Cortex of kidney (tissue), 1 donor: ENCODE measurements around the gene ERCC4.
"Not testable (repeated sequence)": the region's sequence is repeated elsewhere in the genome, so short reads cannot be mapped to it uniquely, and the experiment has no call there.

Experiments used
- DNase-seq: peaks from one replicate; lab custom pipeline; 2025; lab: John Stamatoyannopoulos, UW

Gene ERCC4

GRCh38 chr16:13919683-13920509, at the start of gene ERCC4:
Gene ERCC4 (plus strand): TSS chr16:13920154. CDS start chr16:13920166, 12 bp downstream.
- DNase-seq, result peak; percentile 93

- DNase-seq, result no peak
Measured at GRCh38 chr16:13873835-13874438, 46.0 kb upstream of the ERCC4 start.

- DNase-seq, result no peak
Measured at GRCh38 chr16:13875614-13876284, 44.2 kb upstream of the ERCC4 start.

GRCh38 chr16:13883276-13883675, 36.7 kb upstream of the ERCC4 start:
- DNase-seq, result no peak

GRCh38 chr16:13883881-13884280, 36.1 kb upstream of the ERCC4 start:
- DNase-seq, result no peak

GRCh38 chr16:13885700-13886099, 34.3 kb upstream of the ERCC4 start:
- DNase-seq, result no peak

- DNase-seq, result no peak
Measured at GRCh38 chr16:13886608-13887007, 33.3 kb upstream of the ERCC4 start.

- DNase-seq, result not testable (repeated sequence)
Measured at GRCh38 chr16:13889323-13889722, 30.6 kb upstream of the ERCC4 start.

GRCh38 chr16:13892301-13892700, 27.7 kb upstream of the ERCC4 start:
- DNase-seq, result no peak

- DNase-seq, result no peak
Measured at GRCh38 chr16:13895516-13895915, 24.4 kb upstream of the ERCC4 start.

- DNase-seq, result no peak
Measured at GRCh38 chr16:13896543-13897182, 23.3 kb upstream of the ERCC4 start.

GRCh38 chr16:13897806-13898205, 22.1 kb upstream of the ERCC4 start:
- no peak for DNase-seq

GRCh38 chr16:13898233-13898632, 21.7 kb upstream of the ERCC4 start:
- no peak for DNase-seq

- no peak for DNase-seq
Measured at GRCh38 chr16:13902052-13902451, 17.9 kb upstream of the ERCC4 start.

GRCh38 chr16:13902677-13903076, 17.3 kb upstream of the ERCC4 start:
- no peak for DNase-seq

GRCh38 chr16:13904179-13904691, 15.7 kb upstream of the ERCC4 start:
- DNase-seq, result no peak

- DNase-seq, result not testable (repeated sequence)
Measured at GRCh38 chr16:13904822-13905221, 15.1 kb upstream of the ERCC4 start.

- DNase-seq, result no peak
Measured at GRCh38 chr16:13906168-13907089, 13.5 kb upstream of the ERCC4 start.

GRCh38 chr16:13907431-13907830, 12.5 kb upstream of the ERCC4 start:
- DNase-seq, result no peak

GRCh38 chr16:13909069-13909468, 10.9 kb upstream of the ERCC4 start:
- DNase-seq, result no peak

- no peak for DNase-seq
Measured at GRCh38 chr16:13909872-13910303, 10.1 kb upstream of the ERCC4 start.
